Activated CD4-positive, alpha-beta T cell treated with anti-CD3 and anti-CD28 coated beads, Interleukin-2, amount 50 U/mL, for 24 hours (primary cell): ENCODE measurements around the gene PGA4.

Experiments used
- DNase-seq, 2 donors: peaks; one replicate each; pipeline ENCODE4 v3.0.0-alpha.2; 2020; ENCODE audit warnings: low read depth in 1 of 2, low spot score in 1 of 2

Gene PGA4

DNA sequence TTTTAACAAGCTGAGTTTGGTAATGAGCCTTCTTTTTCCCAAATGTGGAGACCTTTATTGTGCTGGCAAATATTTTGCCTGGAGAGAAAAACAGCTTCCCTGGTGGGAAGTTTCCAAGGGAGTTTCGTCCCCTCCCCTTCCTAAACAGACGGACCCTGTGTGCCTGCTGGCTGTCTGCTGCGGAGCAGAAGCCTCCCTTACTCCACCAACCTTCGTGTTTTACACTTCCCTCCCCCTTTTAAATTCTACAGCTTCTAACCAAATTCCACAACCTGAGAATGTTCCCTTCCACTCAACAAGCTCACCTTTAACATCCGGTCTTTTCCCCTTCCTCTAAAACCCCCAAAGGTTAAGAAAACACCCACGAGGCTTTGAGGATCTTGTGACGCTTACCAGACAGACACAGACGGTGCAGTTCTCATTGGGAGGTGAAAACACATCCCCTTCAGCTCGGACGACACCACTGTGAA, 55.9 kb downstream of the PGA4 start:
- no peak for DNase-seq

DNA sequence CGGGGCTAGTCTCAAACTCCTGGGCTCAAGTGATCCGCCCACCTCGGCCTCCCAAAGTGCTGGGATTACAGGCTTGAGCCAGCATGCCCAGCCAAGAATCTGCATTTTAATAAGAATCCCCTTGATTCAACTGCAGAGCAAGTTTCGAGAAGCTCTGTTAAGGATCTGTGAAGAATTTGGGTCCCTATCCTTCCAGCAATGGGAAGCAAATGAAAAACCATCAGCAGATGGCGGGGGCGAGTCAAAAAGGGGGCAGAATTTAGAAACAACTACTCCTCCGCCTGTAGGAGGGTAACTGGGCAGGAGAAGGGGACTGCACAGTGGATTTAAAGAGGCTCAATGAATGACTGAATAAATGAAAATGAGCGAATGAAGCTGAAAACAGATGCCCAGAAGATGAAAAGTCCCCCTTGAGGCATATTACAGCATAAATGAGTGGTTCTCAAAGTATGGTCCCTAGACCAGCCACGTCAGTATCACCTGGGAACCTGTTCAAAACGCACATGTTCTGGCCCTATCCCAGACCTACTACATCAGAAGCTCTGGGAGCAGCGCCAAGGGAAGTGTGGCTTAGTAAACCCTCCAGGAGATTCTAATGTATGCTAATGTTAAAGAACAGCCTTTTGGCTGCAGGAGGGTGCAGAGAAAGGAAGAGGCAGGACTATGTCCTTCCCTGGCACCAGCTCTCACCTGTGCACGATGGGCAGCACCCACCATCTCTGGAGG, 58.0 kb downstream of the PGA4 start:
- DNase-seq = no peak

DNA sequence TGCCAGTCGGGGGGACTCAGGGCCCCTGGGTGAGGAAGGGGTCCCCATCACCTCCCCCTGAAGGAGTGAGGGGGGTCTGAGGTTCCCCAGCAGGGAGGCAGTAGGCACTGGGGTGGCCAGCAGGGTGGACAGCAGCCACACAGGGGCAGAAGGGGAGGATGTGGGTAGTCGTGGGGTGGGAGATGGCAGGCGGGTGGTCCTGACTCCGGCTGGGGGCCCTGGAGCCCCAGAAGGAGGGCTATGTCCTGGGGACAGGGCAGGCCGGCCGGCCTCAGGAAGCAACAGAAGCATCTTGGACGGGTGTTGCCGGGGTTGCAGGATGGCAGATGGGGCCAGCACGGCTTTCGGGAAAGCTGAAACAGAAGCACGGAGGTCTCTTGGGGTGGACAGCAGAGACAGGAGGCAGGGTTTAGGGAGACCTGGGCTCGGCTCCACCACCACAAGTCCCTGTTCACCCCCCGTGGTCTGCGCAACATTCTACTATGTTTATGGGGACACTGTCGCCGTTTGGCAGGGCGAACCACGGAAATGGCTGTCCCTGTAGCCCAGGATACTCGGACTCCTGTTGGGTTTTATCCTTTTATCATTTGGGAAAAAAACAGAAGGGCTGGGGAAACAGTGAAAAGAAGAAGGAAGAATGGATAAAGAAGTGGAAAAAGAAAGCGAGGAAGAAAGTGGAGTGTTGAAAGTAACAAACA, 58.9 kb downstream of the PGA4 start:
- DNase-seq = no peak
